Panc1 (cell line): ENCODE measurements around the gene ASB2. TPM values are rescaled to one million over a fixed set of nuclear protein-coding genes. Genes with fewer than 3 reads are reported as not detected.

ENCODE experiments used
- ATAC-seq: fragments of 200-7000 bp; cut with Tn5 transposase; 2 replicates; pipeline ENCODE4 v1.9.1; 2020; ENCODE audit warnings: mild to moderate bottlenecking, moderate library complexity
- BruUV-seq: library from RNA; stranded (reverse); fragments of 400-500 nt; replicated peaks from 2 replicates; lab custom pipeline; 2021; lab: Mats Ljungman, UMichigan
- CTCF ChIA-PET: fragments of 300-600 bp; sonication (Branson Sonifier 250); formaldehyde crosslinking; loops from one replicate; lab custom pipeline; 2022; ENCODE audit warnings: antibody characterized with exemption; lab: Charles Lee
- POLR2A ChIA-PET: fragments of 300-600 bp; sonication (Branson Sonifier 250); formaldehyde crosslinking; loops from one replicate; lab custom pipeline; 2022; ENCODE audit warnings: antibody characterized with exemption; lab: Charles Lee
- DNase-seq: peaks from one replicate; pipeline ENCODE4 v3.0.0-alpha.2; 2010; ENCODE audit warnings: low read depth, low spot score
- H3K27ac ChIP-seq: 2 replicates; pipeline ENCODE4 v1.5.1; 2011; ENCODE audit warnings: mild to moderate bottlenecking, low read length, inconsistent platforms
- H3K27me3 ChIP-seq: fragments of 200-500 bp; sonication (Bioruptor generic); 2 replicates; pipeline ENCODE4 v1.6.0; 2014; ENCODE audit warnings: low read length, inconsistent platforms; ENCODE audit not compliant: control insufficient read depth, insufficient read depth
- H3K36me3 ChIP-seq: fragments of 200-500 bp; sonication (Bioruptor generic); 2 replicates; pipeline ENCODE4 v1.5.1; 2014; ENCODE audit warnings: inconsistent platforms, mild to moderate bottlenecking, low read length, moderate library complexity; ENCODE audit not compliant: control insufficient read depth, insufficient read depth
- H3K4me1 ChIP-seq: 2 replicates; pipeline ENCODE4 v1.5.1; 2011; ENCODE audit warnings: inconsistent platforms, mild to moderate bottlenecking, low read length, moderate library complexity; ENCODE audit not compliant: control insufficient read depth, insufficient read depth
- H3K4me3 ChIP-seq, 2 experiments: 2 replicates each; pipeline ENCODE4 v1.5.1; 2011 to 2012; ENCODE audit warnings: low read depth in 2 of 2, low read length in 2 of 2, mild to moderate bottlenecking in 2 of 2, inconsistent platforms in 1 of 2, moderate library complexity in 1 of 2
- H3K9me3 ChIP-seq: fragments of 200-500 bp; sonication (Bioruptor generic); 2 replicates; pipeline ENCODE4 v1.5.1; 2014; ENCODE audit warnings: low read depth, mild to moderate bottlenecking, inconsistent platforms, low read length, moderate library complexity; ENCODE audit not compliant: control insufficient read depth, insufficient read depth
- POLR2AphosphoS5 ChIP-seq: IDR thresholded peaks from 2 replicates; pipeline ENCODE4 v1.6.1; 2012; ENCODE audit warnings: mild to moderate bottlenecking, low read depth, low read length, moderate library complexity
- REST ChIP-seq, 2 experiments: IDR thresholded peaks; 2 replicates each; pipeline ENCODE4 v1.6.1; 2011 to 2012; ENCODE audit warnings: low read depth in 2 of 2, control low read depth in 1 of 2, low read length in 1 of 2, mild to moderate bottlenecking in 1 of 2, moderate library complexity in 1 of 2; ENCODE audit not compliant: insufficient read depth in 1 of 2
- SIN3A ChIP-seq: IDR thresholded peaks from 2 replicates; pipeline ENCODE4 v1.6.1; 2012; ENCODE audit warnings: low read depth, mild to moderate bottlenecking, low read length, moderate library complexity, borderline replicate concordance; ENCODE audit not compliant: insufficient read depth
- TCF7L2 ChIP-seq: IDR thresholded peaks from 2 replicates; pipeline ENCODE4 v1.6.1; 2011; ENCODE audit warnings: mild to moderate bottlenecking, low read depth, low read length, inconsistent platforms
- in situ Hi-C: cut with HindIII; loops from 2 replicates; pipeline ENCODE4 v1.10.0; 2016; ENCODE audit warnings: low sequenced_read_pairs, low pct_unique_long_range_greater_than_20kb
- intact Hi-C: fragments of 100-400 bp; cut with micrococcal nuclease; formaldehyde crosslinking; loops from one replicate; pipeline ENCODE4 v1.10.0; 2022; ENCODE audit not compliant: unreplicated experiment
- total RNA-seq: library from RNA; stranded (reverse); gene quantifications from one replicate; pipeline ENCODE4 v1.2.1, GENCODE V29; 2021; ENCODE audit not compliant: unreplicated experiment
- TF ChIP-seq, protein P1 (sequence below): fragments of 450-650 bp; IDR thresholded peaks from 2 replicates; pipeline ENCODE4 v1.5.1; 2017; ENCODE audit warnings: mild to moderate bottlenecking

ASB2 gene
- total RNA-seq, 1 experiment from 2014 or later, result 0.28 TPM

DNA sequence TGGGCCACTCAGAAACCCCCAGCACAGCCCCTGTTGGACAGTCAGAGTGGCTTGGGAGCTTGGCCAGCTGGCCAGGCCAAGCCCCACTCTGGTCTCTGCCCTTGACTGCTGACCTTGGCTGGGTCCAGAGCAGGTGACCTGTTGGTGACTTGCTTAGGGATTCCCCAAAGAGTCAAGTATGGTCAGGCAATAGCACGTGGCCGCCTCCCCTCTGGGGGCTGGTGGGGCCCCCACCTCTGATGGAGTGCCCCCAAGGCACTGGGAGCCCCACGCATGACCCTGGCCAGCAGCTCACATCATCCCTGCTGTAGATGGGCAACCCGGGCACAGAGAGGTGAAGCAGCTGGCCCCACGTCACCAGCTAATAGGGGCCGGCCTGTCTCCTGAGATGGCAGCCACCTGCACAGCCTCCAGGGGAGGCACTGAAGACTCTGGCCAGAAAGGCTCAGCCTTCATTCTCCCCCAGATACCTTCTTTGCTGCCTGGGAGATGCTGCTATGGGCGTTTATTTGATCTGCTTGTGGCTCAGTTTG lies 22.6 kb upstream of the ASB2 start:
- TF ChIP-seq, protein P1, sequence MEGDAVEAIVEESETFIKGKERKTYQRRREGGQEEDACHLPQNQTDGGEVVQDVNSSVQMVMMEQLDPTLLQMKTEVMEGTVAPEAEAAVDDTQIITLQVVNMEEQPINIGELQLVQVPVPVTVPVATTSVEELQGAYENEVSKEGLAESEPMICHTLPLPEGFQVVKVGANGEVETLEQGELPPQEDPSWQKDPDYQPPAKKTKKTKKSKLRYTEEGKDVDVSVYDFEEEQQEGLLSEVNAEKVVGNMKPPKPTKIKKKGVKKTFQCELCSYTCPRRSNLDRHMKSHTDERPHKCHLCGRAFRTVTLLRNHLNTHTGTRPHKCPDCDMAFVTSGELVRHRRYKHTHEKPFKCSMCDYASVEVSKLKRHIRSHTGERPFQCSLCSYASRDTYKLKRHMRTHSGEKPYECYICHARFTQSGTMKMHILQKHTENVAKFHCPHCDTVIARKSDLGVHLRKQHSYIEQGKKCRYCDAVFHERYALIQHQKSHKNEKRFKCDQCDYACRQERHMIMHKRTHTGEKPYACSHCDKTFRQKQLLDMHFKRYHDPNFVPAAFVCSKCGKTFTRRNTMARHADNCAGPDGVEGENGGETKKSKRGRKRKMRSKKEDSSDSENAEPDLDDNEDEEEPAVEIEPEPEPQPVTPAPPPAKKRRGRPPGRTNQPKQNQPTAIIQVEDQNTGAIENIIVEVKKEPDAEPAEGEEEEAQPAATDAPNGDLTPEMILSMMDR, result no peak
- TF ChIP-seq SIN3A (no peak), TCF7L2 (no peak), REST (IDR thresholded peaks at IDR 0.05; ENCODE audit: insufficient read depth in 1 of 2, low read depth in 2 of 2, low read length in 1 of 2) (no peak), POLR2AphosphoS5 (no peak)
- ATAC-seq (no peak), DNase-seq (no peak)
- Histone ChIP-seq H3K4me3 (no peak overlapping the region), H3K27ac (no peak overlapping the region), H3K4me1 (no peaks in the 10 kb centered on the region), H3K27me3 (no peaks in the 10 kb centered on the region), H3K9me3 (no peaks in the 10 kb centered on the region), H3K36me3 (no peaks in the 10 kb centered on the region)
- intact Hi-C loops (no loop called here), in situ Hi-C loops (no loop called here)
- POLR2A ChIA-PET, result no interaction called here
- no TSS peak for BruUV-seq
- CTCF ChIA-PET, result interaction anchor here (0.6 to 1.6 kb wide), 2 partner anchors 59 to 576 kb away, joined by 3 to 7 read pairs; no protein-coding TSS in a partner anchor

DNA sequence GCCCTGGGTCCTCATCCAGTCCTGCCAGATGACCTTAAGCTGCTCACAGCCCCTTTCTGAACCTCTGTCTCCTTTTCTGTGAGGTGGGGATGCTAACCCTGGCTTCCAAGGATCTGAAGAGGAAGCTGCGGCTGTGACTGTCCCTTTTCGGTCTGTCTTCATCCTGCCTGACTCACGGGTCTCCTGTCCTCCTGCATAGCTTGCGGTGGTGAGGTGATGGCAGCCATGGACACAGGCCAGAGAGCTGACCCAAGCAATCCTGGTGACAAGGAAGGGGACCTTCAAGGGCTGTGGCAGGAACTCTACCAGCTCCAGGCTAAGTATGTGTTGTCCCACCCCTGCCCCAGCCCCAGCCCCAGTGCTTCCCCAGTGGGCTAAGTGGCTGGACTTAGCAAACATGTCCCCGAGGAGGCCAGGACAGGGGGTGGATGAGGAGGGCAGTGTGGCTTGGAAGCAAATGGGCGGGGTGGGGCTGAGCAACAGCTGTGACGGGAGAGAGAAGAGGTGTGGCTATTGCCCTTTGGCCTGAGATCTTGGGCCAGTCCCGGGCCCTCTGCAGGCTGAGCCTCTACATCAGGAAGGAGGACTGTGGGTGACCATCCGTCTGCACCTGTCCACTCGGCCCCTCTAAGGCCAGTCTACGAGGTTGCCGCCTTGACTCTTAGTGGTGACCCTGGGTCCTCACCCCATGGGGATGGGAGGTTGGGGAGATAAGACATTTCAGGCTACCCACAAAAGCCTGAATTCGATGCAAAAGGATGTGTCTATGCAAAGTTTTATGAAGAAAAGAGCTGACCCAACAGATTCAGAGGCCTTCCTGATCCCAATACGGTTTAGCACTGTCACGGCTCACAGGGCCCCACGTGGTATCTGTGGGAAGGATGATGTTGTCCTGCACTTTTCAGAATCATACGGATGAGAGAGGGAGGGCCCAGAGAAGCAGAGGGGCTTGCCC lies 21.8 kb upstream of the ASB2 start:
- no peak overlapping the region for H3K4me3 ChIP-seq
- H3K27ac ChIP-seq, result no peak overlapping the region
- TF ChIP-seq SIN3A, result no peak
- no peak for TF ChIP-seq TCF7L2
- POLR2A ChIA-PET, result no interaction called here
- DNase-seq (no peak), ATAC-seq (no peak)
- no peaks in the 10 kb centered on the region for H3K9me3 ChIP-seq
- in situ Hi-C loops (no loop called here), intact Hi-C loops (no loop called here)
- CTCF ChIA-PET, result interaction anchor here (1.6 kb wide), 1 partner anchor 59 kb away, joined by 7 read pairs; no protein-coding TSS in a partner anchor
- H3K4me1 ChIP-seq, result no peaks in the 10 kb centered on the region
- no TSS peak for BruUV-seq
- no peaks in the 10 kb centered on the region for H3K27me3 ChIP-seq
- H3K36me3 ChIP-seq, result no peaks in the 10 kb centered on the region
